ENCODE measurements around the gene POLA1.

POLA1 gene

DNA sequence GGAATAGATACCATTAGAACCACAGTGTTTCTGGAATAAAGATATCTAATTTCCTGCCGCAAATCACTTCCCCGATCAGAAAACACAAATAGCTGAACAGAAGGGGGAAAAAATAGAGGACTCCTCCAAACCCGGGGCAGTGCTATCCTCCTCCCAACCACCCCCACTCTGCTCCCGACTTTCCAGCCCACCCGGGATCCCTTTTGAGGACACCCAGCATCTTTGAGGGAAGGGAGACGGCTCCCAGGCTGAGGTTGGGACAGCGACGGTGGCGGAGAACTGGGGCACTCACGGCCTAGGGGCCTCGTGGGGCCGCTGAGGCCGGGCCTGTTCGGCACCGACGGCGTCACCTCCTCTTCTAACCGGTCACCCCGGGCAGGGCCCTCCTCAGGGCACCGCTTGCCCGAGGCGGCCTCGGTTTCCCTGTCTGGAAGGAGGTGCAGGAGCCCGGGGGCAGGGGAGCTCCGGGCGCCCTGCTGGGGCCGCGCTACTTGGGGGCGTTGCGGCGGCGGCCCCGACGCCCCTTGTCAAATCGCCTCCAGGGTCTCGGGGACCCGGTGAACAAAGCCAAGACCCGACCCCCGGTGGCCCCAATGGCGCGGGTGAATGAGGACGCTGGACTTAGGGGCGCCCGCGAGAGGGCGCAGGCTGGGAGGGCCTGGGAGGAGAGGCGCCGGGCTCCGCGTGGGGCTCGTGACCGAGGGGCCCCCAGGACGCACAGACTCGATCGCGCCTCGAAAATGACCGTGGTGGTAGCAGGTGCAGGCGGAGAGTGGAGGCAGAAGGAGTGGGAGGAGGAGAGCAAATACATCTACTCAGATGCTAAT is 329.0 kb downstream of the POLA1 start:
- DNase-seq (ENCODE audit: low read depth in 3 of 3, low spot score in 1 of 3): no peak

DNA sequence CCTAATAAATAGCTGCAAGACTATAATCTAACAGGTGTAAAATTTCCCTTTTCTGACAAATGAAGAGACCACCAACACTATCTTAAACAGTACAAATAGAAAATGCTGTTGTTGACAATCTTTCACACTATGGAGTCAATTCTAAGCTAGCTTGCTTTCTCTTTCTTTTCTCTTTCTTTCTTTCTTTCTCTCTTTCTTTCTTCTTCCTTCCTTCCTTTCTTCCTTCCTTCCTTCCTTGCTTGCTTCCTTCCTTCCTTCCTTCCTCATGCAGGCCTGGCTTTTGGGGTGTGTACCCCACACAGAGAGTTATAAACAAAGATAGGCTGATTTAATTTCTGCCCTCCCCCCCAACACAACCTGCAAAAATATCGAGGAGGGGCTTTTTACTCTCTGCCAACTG is 330.2 kb downstream of the POLA1 start:
- no peak for DNase-seq (ENCODE audit: low read depth in 3 of 3, low spot score in 1 of 3)

DNA sequence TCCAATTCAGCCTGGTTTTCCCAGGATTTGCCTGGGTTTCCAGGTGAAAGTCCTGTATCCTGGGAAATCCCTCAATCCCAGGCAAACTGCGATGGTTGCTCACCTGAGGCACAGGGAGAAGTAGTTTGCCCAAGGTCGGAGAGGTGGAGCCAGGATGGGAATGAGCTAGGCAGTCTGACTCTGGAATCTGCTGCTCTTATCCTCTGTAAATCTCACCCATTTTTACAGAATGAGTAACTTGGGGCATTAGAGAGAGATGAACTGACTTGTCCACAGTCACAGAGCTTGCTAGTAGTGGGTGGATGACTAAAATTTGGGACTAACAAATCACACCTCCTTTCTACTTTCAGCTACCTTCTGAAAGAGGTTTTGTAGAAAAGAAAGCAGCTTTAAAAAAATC is 331.9 kb downstream of the POLA1 start:
- no peak for DNase-seq (ENCODE audit: low read depth in 3 of 3, low spot score in 1 of 3)

DNA sequence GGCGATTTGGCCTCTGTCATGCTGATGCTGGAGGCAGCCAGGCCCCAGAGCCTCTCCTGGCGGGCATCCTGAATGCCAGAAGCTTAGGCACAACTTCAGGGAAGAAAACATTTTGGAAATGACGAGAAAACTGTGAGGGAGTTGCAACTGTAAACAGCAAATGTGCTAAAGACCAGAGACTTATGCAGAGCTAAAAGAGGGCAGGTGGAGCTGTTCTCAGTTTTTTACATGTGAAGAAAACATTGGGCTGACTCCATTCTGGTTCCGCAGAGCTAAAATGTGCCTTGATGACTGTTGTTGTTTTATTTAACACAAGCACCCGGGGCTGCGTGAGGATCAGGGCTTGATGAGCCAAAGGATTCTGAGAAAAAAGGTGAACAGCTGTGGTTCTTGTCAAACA is 332.9 kb downstream of the POLA1 start:
- DNase-seq (ENCODE audit: low read depth in 3 of 3, low spot score in 1 of 3): no peak

DNA sequence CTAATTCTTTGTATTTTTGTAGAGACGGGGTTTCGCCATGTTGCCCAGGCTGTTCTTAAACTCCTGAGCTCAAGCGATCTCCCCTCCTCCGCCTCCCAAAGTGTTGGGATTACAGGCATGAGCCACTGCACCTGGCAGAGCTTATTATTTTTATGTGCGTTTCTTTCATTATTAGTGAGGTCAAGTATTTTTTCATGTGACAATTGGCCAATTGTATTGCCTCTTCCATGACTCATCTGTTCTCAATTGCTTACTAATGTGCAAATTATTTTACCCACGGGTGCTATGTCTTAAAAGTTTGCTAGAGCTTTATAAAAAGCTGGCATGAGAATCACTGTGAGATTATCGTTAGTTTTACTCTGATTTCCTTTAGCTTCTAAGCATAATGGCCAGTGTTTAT is 335.0 kb downstream of the POLA1 start:
- DNase-seq (ENCODE audit: low read depth in 3 of 3, low spot score in 1 of 3): no peak

DNA sequence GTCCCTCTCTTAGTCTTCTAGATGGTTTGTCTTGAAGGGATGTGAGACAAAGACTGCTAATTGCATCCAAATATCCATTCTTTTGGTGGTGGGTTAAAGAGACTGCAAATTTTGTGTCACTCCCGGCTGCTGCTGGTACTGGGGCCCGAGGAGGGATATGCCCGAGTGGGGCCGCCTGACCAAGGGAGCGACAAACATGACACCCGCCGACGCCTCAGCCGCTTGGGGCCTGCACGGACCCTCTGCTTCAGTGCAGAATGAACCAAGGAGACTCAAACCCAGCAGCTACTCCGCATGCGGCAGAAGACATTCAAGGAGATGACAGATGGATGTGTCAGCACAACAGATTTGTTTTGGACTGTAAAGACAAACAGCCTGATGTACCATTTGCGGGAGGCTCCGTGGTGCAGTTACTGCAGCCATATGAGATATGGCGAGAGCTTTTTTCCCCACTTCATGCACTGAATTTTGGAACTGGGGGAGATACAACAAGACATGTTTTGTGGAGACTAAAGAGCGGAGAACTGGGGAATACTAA is 335.6 kb downstream of the POLA1 start:
- no peak for DNase-seq (ENCODE audit: low read depth in 3 of 3, low spot score in 1 of 3)

DNA sequence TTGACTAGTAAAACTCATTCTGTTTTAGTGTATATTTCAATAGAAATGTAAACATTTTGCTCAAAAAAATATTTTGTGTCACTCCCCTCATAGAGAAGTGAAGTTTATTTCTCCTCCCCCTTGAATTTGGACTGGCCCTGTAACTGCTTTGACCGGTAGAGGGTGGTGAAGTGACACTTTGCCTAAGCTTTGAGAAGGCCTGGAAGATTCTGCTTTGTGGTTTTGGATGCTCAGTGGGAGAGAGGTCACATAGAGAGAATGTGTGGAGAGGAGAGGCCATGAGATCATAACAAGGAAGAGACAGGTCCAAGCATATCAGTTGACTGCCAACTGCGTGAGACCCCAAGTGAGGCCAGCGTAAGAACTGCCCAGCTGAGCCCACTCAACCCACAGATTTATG is 341.2 kb downstream of the POLA1 start:
- no peak for DNase-seq (ENCODE audit: low read depth in 3 of 3, low spot score in 1 of 3)

DNA sequence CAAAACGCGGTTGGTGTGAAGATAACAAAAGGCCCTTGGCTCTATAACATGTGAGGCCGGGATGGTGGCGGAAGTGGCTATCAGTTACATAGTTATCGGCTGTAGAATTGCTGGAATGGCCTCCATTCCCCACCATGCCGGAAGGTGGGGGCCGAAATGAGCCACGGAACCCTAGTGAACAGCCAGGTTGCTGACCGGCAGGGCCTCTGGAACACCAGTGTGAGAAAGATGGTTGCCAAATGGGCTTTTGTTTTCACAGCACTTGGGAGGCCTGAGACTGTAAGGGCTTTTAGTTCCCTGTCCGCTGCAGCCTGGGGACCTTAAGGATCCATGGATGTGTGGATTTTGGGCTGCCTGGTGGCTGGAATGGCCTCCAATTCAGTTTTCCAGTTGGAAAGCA is 345.3 kb downstream of the POLA1 start:
- DNase-seq (ENCODE audit: low read depth in 3 of 3, low spot score in 1 of 3): no peak

DNA sequence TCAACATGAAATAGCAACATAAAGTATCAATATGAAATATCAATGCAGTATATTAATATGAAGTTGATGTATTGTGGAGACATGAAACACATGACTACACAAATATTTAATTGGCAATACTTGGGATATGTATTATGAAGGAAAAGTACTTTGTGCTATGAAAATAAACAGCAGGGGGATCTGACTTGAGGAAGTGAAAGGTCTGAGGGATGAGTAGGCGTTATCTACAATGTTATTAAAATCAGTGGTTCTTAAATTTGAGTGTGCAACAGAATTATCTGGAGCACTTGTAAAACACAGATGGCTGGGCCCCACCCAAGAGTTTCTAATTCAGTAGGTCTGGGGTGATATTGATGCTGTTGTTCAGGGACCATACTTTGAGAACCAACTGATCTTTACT is 349.5 kb downstream of the POLA1 start:
- DNase-seq (ENCODE audit: low read depth in 3 of 3, low spot score in 1 of 3): no peak

All from stimulated activated CD4-positive, alpha-beta T cell treated with anti-CD3 and anti-CD28 coated beads, TNF-alpha, amount 100 ng/mL, for 1 hour (primary cell).